HEK293 (cell line): ENCODE measurements around the gene NGB.

Source experiments
- CTCF ChIA-PET: fragments of 350-600 bp; formaldehyde crosslinking; extraction: SDS; loops from one replicate; lab custom pipeline; 2021; ENCODE audit warnings: antibody characterized with exemption; lab: Yijun Ruan, JAX
- POLR2A ChIA-PET: fragments of 300-600 bp; formaldehyde crosslinking; extraction: SDS; loops from one replicate; lab custom pipeline; 2020; ENCODE audit warnings: antibody characterized with exemption, inconsistent platforms; lab: Yijun Ruan, JAX
- H3K27ac ChIP-seq: fragments of 200-500 bp; sonication (Bioruptor generic); 2 replicates; pipeline ENCODE4 v1.5.1; 2014; ENCODE audit warnings: low read depth, low read length, control low read depth, inconsistent platforms; ENCODE audit errors: extremely low read depth
- H3K36me3 ChIP-seq, 2 experiments: fragments of 200-500 bp in 1 of 2; sonication (Bioruptor generic) in 1 of 2; 1 replicate in 1 of 2; 2 replicates in 1 of 2; pipeline ENCODE4 v1.5.1; 2014 to 2017; ENCODE audit warnings: inconsistent platforms in 2 of 2, low read length in 2 of 2; ENCODE audit not compliant: control insufficient read depth in 2 of 2, insufficient read depth in 1 of 2
- H3K4me1 ChIP-seq: fragments of 200-500 bp; sonication (Bioruptor generic); 2 replicates; pipeline ENCODE4 v1.5.1; 2014; ENCODE audit warnings: mild to moderate bottlenecking, low read length, inconsistent platforms; ENCODE audit not compliant: control insufficient read depth, insufficient read depth
- H3K4me3 ChIP-seq: 2 replicates; pipeline ENCODE4 v1.5.1; 2011; ENCODE audit warnings: low read depth, mild to moderate bottlenecking, control low read depth, low read length, moderate library complexity
- H3K9me3 ChIP-seq: fragments of 200-500 bp; sonication (Bioruptor generic); 2 replicates; pipeline ENCODE4 v1.5.1; 2014; ENCODE audit warnings: low read depth, low read length, inconsistent platforms; ENCODE audit not compliant: control insufficient read depth, insufficient read depth
- MEIS1 ChIP-seq: sonication (generic); formaldehyde crosslinking; IDR thresholded peaks from 2 replicates; pipeline ENCODE4 v1.8.1; 2022; ENCODE audit warnings: missing genetic modification reagents, mild to moderate bottlenecking, borderline replicate concordance
- SCRT2 ChIP-seq: fragments of 450-650 bp; formaldehyde crosslinking; IDR thresholded peaks from 2 replicates; pipeline ENCODE4 v1.5.1; 2016; ENCODE audit warnings: missing biosample characterization, missing genetic modification characterization
- SP7 ChIP-seq: fragments of 450-650 bp; formaldehyde crosslinking; IDR thresholded peaks from 2 replicates; pipeline ENCODE4 v1.5.1; 2016; ENCODE audit warnings: missing biosample characterization, missing genetic modification characterization
- ZNF132 ChIP-seq: fragments of 450-650 bp; formaldehyde crosslinking; IDR thresholded peaks from 2 replicates; pipeline ENCODE4 v1.5.1; 2017; ENCODE audit warnings: missing biosample characterization, missing genetic modification characterization, borderline replicate concordance
- ZNF133 ChIP-seq: fragments of 450-650 bp; formaldehyde crosslinking; IDR thresholded peaks from 2 replicates; pipeline ENCODE4 v1.5.1; 2016; ENCODE audit warnings: missing biosample characterization, missing genetic modification characterization
- ZNF138 ChIP-seq: fragments of 450-650 bp; formaldehyde crosslinking; IDR thresholded peaks from 2 replicates; pipeline ENCODE4 v1.5.1; 2016; ENCODE audit warnings: missing biosample characterization, missing genetic modification characterization, borderline replicate concordance
- ZNF157 ChIP-seq: fragments of 450-650 bp; formaldehyde crosslinking; IDR thresholded peaks from 2 replicates; pipeline ENCODE4 v1.5.1; 2016; ENCODE audit warnings: missing biosample characterization, missing genetic modification characterization
- ZNF175 ChIP-seq: fragments of 450-650 bp; formaldehyde crosslinking; IDR thresholded peaks from 2 replicates; pipeline ENCODE4 v1.5.1; 2016; ENCODE audit warnings: missing biosample characterization, missing genetic modification characterization
- ZNF350 ChIP-seq: fragments of 450-650 bp; formaldehyde crosslinking; IDR thresholded peaks from 2 replicates; pipeline ENCODE4 v1.5.0; 2017; ENCODE audit warnings: missing biosample characterization, mild to moderate bottlenecking, missing genetic modification characterization
- ZNF404 ChIP-seq: fragments of 450-650 bp; formaldehyde crosslinking; IDR thresholded peaks from 2 replicates; pipeline ENCODE4 v1.5.1; 2017; ENCODE audit warnings: missing biosample characterization, missing genetic modification characterization
- ZNF596 ChIP-seq: fragments of 450-650 bp; IDR thresholded peaks from 2 replicates; pipeline ENCODE4 v1.5.0; 2018; ENCODE audit warnings: missing biosample characterization, mild to moderate bottlenecking, missing genetic modification characterization, moderate library complexity
- ZNF629 ChIP-seq: fragments of 450-650 bp; formaldehyde crosslinking; IDR thresholded peaks from 2 replicates; pipeline ENCODE4 v1.5.1; 2017; ENCODE audit warnings: missing biosample characterization, missing genetic modification characterization
- ZNF747 ChIP-seq: fragments of 450-650 bp; formaldehyde crosslinking; IDR thresholded peaks from 2 replicates; pipeline ENCODE4 v1.5.1; 2016; ENCODE audit warnings: missing biosample characterization, missing genetic modification characterization
- TF ChIP-seq, protein P1 (sequence below): fragments of 450-650 bp; IDR thresholded peaks from 2 replicates; pipeline ENCODE4 v1.5.1; 2018; ENCODE audit warnings: missing biosample characterization, mild to moderate bottlenecking, missing genetic modification characterization
- TF ChIP-seq, protein P2 (sequence below): fragments of 450-650 bp; formaldehyde crosslinking; IDR thresholded peaks from 2 replicates; pipeline ENCODE4 v1.5.1; 2016; ENCODE audit warnings: missing biosample characterization, missing genetic modification characterization
- TF ChIP-seq, protein P3 (sequence below): fragments of 450-650 bp; formaldehyde crosslinking; IDR thresholded peaks from 2 replicates; pipeline ENCODE4 v1.5.1; 2016; ENCODE audit warnings: missing biosample characterization, missing genetic modification characterization
- TF ChIP-seq, protein P4 (sequence below): fragments of 450-650 bp; formaldehyde crosslinking; IDR thresholded peaks from 2 replicates; pipeline ENCODE4 v1.5.1; 2016; ENCODE audit warnings: missing biosample characterization, missing genetic modification characterization, borderline replicate concordance
- TF ChIP-seq, protein P5 (sequence below): fragments of 450-650 bp; formaldehyde crosslinking; IDR thresholded peaks from 2 replicates; pipeline ENCODE4 v1.5.1; 2016; ENCODE audit warnings: missing biosample characterization, missing genetic modification characterization

Gene NGB

DNA sequence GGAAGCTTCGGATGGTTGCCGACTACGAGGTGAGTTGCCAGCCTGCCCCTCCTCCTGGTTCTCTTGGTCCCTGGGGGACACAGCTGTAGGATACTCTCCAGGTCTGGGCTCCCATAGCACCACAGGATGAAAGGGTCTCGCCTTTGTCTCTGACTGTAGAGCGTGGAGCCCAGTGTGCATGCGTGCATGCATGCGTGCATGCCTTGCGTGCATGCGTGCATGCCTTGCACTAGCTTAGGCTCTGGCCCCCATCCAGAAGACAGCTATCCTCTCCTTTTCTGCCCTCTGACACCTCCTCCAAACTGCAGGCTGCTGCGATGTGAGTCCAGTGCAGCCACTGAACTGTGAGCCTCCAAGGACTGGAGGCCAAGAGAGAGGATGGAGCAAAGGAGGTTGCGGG is 19.1 kb downstream of the NGB start:
- CTCF ChIA-PET = no interaction called here
- H3K4me3 ChIP-seq = no peak overlapping the region
- no peak for TF ChIP-seq ZNF747 (tag by site-specific recombination)
- TF ChIP-seq, protein P1, sequence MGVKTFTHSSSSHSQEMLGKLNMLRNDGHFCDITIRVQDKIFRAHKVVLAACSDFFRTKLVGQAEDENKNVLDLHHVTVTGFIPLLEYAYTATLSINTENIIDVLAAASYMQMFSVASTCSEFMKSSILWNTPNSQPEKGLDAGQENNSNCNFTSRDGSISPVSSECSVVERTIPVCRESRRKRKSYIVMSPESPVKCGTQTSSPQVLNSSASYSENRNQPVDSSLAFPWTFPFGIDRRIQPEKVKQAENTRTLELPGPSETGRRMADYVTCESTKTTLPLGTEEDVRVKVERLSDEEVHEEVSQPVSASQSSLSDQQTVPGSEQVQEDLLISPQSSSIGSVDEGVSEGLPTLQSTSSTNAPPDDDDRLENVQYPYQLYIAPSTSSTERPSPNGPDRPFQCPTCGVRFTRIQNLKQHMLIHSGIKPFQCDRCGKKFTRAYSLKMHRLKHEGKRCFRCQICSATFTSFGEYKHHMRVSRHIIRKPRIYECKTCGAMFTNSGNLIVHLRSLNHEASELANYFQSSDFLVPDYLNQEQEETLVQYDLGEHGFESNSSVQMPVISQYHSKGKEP (tag by site-specific recombination) = peak; percentile 83; the same call in 1 of the 2 replicates
- TF ChIP-seq, all 188 proteins: peak for 1
- Histone ChIP-seq H3K4me1 (no peaks in the 10 kb centered on the region), H3K9me3 (no peaks in the 10 kb centered on the region), H3K27ac (no peak overlapping the region), H3K36me3 (peaks cover 0 to 14% of the 10 kb centered on the region in 2 experiments; a peak in 1 of 3 replicates)
- POLR2A ChIA-PET = no interaction called here

DNA sequence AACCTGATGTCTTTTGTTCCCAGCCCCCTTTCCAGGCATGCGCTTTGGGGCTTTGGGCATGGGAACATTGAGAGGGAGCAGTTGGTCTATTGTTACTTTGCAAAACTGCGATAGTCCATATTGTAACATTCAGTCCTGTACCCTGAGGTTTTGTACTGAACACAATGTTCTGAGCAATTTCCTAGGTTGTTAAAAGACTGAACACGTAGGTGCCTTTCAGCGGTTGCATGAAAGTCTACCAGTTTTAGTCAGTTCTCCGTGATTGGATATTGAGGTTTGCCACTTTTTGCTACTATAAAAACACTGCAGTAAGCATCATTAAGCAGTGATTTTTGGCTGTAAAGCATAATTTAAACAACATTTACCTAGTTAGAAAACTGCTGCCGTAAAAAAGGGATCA is 20.1 kb downstream of the NGB start:
- H3K27ac ChIP-seq = no peak overlapping the region
- CTCF ChIA-PET = interaction anchor here (1.6 kb wide), 1 partner anchor 12 kb away, joined by 4 read pairs; no protein-coding TSS in a partner anchor
- POLR2A ChIA-PET = no interaction called here
- H3K4me3 ChIP-seq = no peak overlapping the region
- H3K4me1 ChIP-seq = no peaks in the 10 kb centered on the region
- TF ChIP-seq MEIS1 (no peak), ZNF133 (tag by site-specific recombination) (no peak), SP7 (tag by site-specific recombination) (no peak), ZNF350 (no peak), ZNF157 (no peak), ZNF404 (tag by site-specific recombination) (no peak), ZNF138 (tag by site-specific recombination) (no peak)
- TF ChIP-seq, protein P2, sequence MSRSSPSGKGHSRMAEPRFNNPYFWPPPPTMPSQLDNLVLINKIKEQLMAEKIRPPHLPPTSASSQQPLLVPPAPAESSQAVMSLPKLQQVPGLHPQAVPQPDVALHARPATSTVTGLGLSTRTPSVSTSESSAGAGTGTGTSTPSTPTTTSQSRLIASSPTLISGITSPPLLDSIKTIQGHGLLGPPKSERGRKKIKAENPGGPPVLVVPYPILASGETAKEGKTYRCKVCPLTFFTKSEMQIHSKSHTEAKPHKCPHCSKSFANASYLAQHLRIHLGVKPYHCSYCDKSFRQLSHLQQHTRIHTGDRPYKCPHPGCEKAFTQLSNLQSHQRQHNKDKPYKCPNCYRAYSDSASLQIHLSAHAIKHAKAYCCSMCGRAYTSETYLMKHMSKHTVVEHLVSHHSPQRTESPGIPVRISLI (tag by site-specific recombination) = no peak
- peaks cover 0 to 19% of the 10 kb centered on the region in 2 experiments; a peak in 1 of 3 replicates for H3K36me3 ChIP-seq
- no peaks in the 10 kb centered on the region for H3K9me3 ChIP-seq

DNA sequence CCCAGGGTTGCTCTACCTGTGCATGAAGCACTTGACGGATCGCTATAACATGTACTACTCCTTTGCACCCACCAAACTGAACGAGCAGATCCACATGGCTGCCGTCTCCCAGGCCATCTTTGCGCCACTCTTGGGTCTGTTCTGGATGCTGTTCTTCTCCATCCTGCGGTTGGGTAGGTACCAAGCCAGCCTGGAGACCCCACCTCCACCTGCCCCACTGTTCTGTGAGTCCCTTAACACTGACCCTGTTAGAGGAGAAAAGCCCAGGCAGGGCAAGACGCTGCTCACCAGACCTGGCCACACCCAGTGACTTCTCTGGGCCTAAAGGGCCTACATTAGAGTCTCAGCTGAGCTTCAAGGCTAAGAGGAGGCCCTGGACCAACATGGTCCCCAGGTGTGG is 21.7 kb downstream of the NGB start:
- POLR2A ChIA-PET = interaction anchor here (0.6 kb wide), 1 partner anchor 243 kb away, joined by 5 read pairs; no protein-coding TSS in a partner anchor
- Histone ChIP-seq H3K4me1 (no peaks in the 10 kb centered on the region), H3K36me3 (peaks cover 0 to 21% of the 10 kb centered on the region in 2 experiments; a peak in 1 of 3 replicates), H3K4me3 (no peak overlapping the region), H3K27ac (no peak overlapping the region), H3K9me3 (no peaks in the 10 kb centered on the region)
- CTCF ChIA-PET = interaction anchor here (1.6 kb wide), 1 partner anchor 10 kb away, joined by 4 read pairs; no protein-coding TSS in a partner anchor
- TF ChIP-seq, protein P2 (tag by site-specific recombination) = no peak
- TF ChIP-seq, protein P3, sequence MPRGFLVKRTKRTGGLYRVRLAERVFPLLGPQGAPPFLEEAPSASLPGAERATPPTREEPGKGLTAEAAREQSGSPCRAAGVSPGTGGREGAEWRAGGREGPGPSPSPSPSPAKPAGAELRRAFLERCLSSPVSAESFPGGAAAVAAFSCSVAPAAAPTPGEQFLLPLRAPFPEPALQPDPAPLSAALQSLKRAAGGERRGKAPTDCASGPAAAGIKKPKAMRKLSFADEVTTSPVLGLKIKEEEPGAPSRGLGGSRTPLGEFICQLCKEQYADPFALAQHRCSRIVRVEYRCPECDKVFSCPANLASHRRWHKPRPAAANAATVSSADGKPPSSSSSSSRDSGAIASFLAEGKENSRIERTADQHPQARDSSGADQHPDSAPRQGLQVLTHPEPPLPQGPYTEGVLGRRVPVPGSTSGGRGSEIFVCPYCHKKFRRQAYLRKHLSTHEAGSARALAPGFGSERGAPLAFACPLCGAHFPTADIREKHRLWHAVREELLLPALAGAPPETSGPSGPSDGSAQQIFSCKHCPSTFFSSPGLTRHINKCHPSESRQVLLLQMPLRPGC (tag by site-specific recombination) = no peak
- TF ChIP-seq, protein P4, sequence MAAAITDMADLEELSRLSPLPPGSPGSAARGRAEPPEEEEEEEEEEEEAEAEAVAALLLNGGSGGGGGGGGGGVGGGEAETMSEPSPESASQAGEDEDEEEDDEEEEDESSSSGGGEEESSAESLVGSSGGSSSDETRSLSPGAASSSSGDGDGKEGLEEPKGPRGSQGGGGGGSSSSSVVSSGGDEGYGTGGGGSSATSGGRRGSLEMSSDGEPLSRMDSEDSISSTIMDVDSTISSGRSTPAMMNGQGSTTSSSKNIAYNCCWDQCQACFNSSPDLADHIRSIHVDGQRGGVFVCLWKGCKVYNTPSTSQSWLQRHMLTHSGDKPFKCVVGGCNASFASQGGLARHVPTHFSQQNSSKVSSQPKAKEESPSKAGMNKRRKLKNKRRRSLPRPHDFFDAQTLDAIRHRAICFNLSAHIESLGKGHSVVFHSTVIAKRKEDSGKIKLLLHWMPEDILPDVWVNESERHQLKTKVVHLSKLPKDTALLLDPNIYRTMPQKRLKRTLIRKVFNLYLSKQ = no peak
- TF ChIP-seq ZNF629 (tag by site-specific recombination) (no peak), SCRT2 (tag by site-specific recombination) (no peak), ZNF350 (no peak), ZNF596 (tag by site-specific recombination) (no peak), ZNF175 (tag by site-specific recombination) (no peak), ZNF132 (tag by site-specific recombination) (no peak)
- TF ChIP-seq, protein P5, sequence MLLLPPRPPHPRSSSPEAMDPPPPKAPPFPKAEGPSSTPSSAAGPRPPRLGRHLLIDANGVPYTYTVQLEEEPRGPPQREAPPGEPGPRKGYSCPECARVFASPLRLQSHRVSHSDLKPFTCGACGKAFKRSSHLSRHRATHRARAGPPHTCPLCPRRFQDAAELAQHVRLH = no peak
